ENCODE data around the gene ARHGEF16.
A peak's percentile ranks its signal among the peaks of the same experiment; 100 is the strongest.

ARHGEF16 gene

DNA sequence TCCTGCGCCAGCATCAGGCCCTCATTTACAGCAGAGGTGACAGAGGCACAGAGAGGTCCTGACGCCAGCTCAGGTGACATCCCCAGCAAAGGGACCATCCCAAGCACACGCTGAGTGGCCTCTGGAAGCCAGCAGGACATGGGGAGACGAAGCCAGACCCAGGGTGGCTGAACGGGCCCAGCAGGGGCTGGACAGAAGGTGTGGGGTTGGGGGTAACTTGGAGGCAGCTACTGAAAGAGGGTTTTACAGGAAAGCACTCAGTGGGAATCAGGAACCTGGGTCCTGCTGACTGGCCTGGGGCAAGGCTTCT is 1.6 kb upstream of the ARHGEF16 start:
- peak overlapping the region; percentile 76; the same call in 1 of the 2 replicates for H3K27ac ChIP-seq
- ChIA-PET CTCF (interaction anchor here (0.5 to 4.2 kb wide), 37 partner anchors 8 to 865 kb away, joined by 3 to 106 read pairs (median 4); no protein-coding TSS in a partner anchor), POLR2A (ENCODE audit: low non-redundant PET) (interaction anchor here (0.7 kb wide), 1 partner anchor 19 kb away, joined by 4 read pairs; no protein-coding TSS in a partner anchor)
- no peak for DNase-seq (ENCODE audit: low spot score)
- no peak for TF ChIP-seq CTCF (conservative IDR thresholded peaks at IDR 0.05; ENCODE audit: low read depth)

DNA sequence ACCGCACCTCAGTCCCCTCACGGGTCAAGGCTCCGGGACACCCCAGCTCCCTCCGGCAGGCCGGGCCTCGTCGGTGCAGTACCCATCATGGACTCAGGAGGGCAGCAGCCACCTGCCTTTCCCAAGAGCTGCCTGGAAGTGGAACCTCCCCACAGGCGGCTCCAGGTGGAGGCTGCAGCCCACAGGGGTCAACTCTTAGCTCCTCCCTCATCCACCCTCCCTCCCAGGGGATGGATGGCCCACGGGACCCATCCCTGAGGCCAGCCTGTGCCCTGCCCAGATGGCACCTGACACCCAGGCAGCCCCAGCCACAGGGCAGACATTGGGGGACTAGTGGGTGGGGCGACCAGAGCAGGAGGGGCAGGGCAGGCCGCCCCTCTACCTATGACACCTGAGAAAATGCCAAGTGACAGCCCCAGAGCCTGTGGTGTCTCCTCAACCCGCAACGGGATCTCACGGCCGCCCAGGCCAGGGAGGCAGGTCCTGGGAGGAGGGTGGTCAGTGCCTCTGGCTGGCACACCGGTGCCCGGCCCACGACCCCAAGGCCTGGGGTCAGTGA is 1.2 kb upstream of the ARHGEF16 start:
- CTCF ChIA-PET: interaction anchor here (0.5 to 4.2 kb wide), 38 partner anchors 8 to 866 kb away, joined by 3 to 106 read pairs (median 4); no protein-coding TSS in a partner anchor
- TF ChIP-seq CTCF (conservative IDR thresholded peaks at IDR 0.05; ENCODE audit: low read depth): peak; percentile 94
- peak; percentile 89 for DNase-seq (ENCODE audit: low spot score)
- POLR2A ChIA-PET (ENCODE audit: low non-redundant PET): interaction anchor here (0.7 kb wide), 1 partner anchor 18 kb away, joined by 4 read pairs; no protein-coding TSS in a partner anchor
- peak overlapping the region; percentile 76 for H3K27ac ChIP-seq

DNA sequence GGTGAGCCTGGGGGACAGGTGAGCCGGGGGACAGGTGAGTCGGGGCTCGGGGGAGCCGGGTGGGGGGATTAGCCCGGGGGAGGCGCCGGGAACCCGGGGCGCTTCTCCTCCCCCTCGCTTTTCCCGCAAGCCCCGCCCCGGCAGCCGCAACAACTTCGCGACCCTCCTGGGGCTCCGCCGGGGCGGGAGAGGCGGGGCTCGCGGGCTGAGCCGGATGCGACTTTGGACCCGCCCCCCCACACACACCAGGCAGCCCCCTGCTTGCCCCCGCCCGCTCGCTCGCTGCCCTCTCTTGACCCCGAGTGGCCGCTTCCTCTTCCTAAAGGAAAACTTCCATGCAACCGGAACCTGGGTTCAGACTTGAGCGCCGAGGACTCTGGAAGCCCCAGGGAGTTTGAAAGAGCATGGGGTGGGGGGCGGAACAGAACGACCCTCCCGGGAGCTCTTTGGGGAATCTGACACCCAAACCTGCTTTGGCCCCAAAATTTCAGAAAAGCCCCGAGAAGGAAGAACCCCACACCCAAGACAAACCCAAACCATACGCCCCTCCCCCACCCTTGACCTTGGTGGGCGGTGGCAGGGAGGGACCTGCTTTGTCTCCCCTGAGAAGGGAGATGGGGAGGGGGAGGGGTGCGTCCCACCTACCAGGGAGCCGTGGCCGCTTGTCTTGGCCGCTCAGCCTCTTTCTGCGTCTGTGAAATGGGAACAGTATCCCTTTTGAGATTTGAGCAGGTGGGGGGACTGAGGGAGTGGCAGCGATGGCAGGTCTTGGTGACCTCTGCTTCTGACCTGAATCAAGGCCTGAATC is 550 bp downstream of the ARHGEF16 start:
- ChIA-PET POLR2A (ENCODE audit: low non-redundant PET) (no interaction called here), CTCF (interaction anchor here (3.2 to 4.2 kb wide), 2 partner anchors 18 to 164 kb away, joined by 46 to 106 read pairs; no protein-coding TSS in a partner anchor)
- DNase-seq (ENCODE audit: low spot score): peak; percentile 41
- H3K27ac ChIP-seq: peak overlapping the region; percentile 76
- TF ChIP-seq CTCF (conservative IDR thresholded peaks at IDR 0.05; ENCODE audit: low read depth): no peak

DNA sequence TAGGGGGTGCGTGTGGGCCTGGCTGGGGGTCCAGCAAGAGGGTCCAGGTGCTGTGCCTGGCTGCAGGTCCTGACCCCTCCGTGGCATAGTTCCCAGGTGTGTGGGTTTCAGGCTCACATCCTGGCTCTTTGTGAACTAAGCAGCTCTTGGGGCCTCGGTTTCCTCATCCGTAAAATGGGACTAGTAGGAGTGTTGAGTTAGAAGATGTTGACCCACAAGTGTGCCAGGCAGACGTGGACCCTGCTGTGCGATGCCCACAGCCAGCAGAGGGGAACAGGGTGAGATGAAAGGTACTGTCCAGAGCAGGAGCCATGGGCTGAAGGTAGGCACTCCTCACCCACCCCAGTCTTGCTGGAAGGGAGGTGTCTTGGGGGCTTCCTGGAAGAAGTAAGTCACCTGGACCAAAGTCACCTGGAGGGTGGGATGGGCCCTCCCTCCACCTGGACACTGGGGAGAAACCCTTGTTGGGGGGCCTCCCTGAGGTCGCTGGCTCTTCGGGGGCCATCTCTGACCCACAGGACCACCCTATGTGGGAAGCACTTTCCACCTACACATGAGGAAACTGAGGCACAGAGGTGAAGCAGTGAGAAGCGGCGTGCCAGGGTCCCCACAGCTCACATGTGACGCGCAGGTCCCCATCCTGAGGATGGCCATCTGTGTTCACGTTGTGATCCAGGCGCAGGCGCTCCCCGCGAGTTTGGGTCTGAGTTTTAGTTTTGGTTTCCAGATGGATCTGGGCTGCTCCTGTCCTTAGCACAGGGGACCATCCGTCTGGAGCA is 1.4 kb downstream of the ARHGEF16 start:
- POLR2A ChIA-PET (ENCODE audit: low non-redundant PET): no interaction called here
- DNase-seq (ENCODE audit: low spot score): no peak
- CTCF ChIA-PET: interaction anchor here (3.2 to 4.2 kb wide), 2 partner anchors 17 to 163 kb away, joined by 46 to 106 read pairs; no protein-coding TSS in a partner anchor
- H3K27ac ChIP-seq: peak overlapping the region; percentile 76
- TF ChIP-seq CTCF (conservative IDR thresholded peaks at IDR 0.05; ENCODE audit: low read depth): no peak

GRCh38 chr1:3456449-3456963 is 2.0 kb downstream of the ARHGEF16 start:
- H3K27ac ChIP-seq: peak overlapping the region; percentile 76
- POLR2A ChIA-PET (ENCODE audit: low non-redundant PET): no interaction called here
- CTCF ChIA-PET: no interaction called here
- no peak for TF ChIP-seq CTCF (conservative IDR thresholded peaks at IDR 0.05; ENCODE audit: low read depth)
- no peak for DNase-seq (ENCODE audit: low spot score)
